ENCODE data around the gene TM2D1. TPM values are rescaled to one million over a fixed set of nuclear protein-coding genes. Genes with fewer than 3 reads are reported as not detected.

The TM2D1 gene
- total RNA-seq, 1 donor, result 27.1 TPM

GRCh38 chr1:61640531-61641530, 84.1 kb downstream of the TM2D1 start:
- Histone ChIP-seq H3K27me3 (ENCODE audit: insufficient read depth, low read length) (no peaks in the 10 kb centered on the region), H3K4me3 (ENCODE audit: low read length) (peak overlapping the region; percentile 36), H3K4me1 (ENCODE audit: insufficient read depth, low read length) (peaks cover 21% of the 10 kb centered on the region), H3K9me3 (ENCODE audit: low read depth, low read length) (no peaks in the 10 kb centered on the region)

- Histone ChIP-seq H3K4me1 (ENCODE audit: insufficient read depth, low read length) (peaks cover 21% of the 10 kb centered on the region), H3K9me3 (ENCODE audit: low read depth, low read length) (no peaks in the 10 kb centered on the region), H3K27me3 (ENCODE audit: insufficient read depth, low read length) (no peaks in the 10 kb centered on the region), H3K4me3 (ENCODE audit: low read length) (no peak overlapping the region)
Measured at GRCh38 chr1:61639608-61640336, 85.2 kb downstream of the TM2D1 start.

GRCh38 chr1:61638911-61639605, 85.9 kb downstream of the TM2D1 start:
- no peaks in the 10 kb centered on the region for H3K27me3 ChIP-seq (ENCODE audit: insufficient read depth, low read length)
- peaks cover 21% of the 10 kb centered on the region for H3K4me1 ChIP-seq (ENCODE audit: insufficient read depth, low read length)
- no peaks in the 10 kb centered on the region for H3K9me3 ChIP-seq (ENCODE audit: low read depth, low read length)
- no peak overlapping the region for H3K4me3 ChIP-seq (ENCODE audit: low read length)

- no peaks in the 10 kb centered on the region for H3K27me3 ChIP-seq (ENCODE audit: insufficient read depth, low read length)
- peaks cover 21% of the 10 kb centered on the region for H3K4me1 ChIP-seq (ENCODE audit: insufficient read depth, low read length)
- H3K9me3 ChIP-seq (ENCODE audit: low read depth, low read length), result no peaks in the 10 kb centered on the region
- H3K4me3 ChIP-seq (ENCODE audit: low read length), result no peak overlapping the region
Measured at GRCh38 chr1:61638296-61638695, 86.6 kb downstream of the TM2D1 start.

GRCh38 chr1:61637470-61637869, 87.5 kb downstream of the TM2D1 start:
- no peaks in the 10 kb centered on the region for H3K27me3 ChIP-seq (ENCODE audit: insufficient read depth, low read length)
- no peaks in the 10 kb centered on the region for H3K9me3 ChIP-seq (ENCODE audit: low read depth, low read length)
- H3K4me1 ChIP-seq (ENCODE audit: insufficient read depth, low read length), result peaks cover 21% of the 10 kb centered on the region
- H3K4me3 ChIP-seq (ENCODE audit: low read length), result no peak overlapping the region

GRCh38 chr1:61636814-61637213, 88.1 kb downstream of the TM2D1 start:
- Histone ChIP-seq H3K9me3 (ENCODE audit: low read depth, low read length) (no peaks in the 10 kb centered on the region), H3K4me3 (ENCODE audit: low read length) (no peak overlapping the region), H3K4me1 (ENCODE audit: insufficient read depth, low read length) (peaks cover 16% of the 10 kb centered on the region), H3K27me3 (ENCODE audit: insufficient read depth, low read length) (no peaks in the 10 kb centered on the region)

- Histone ChIP-seq H3K9me3 (ENCODE audit: low read depth, low read length) (no peaks in the 10 kb centered on the region), H3K4me1 (ENCODE audit: insufficient read depth, low read length) (peaks cover 11% of the 10 kb centered on the region), H3K27me3 (ENCODE audit: insufficient read depth, low read length) (no peaks in the 10 kb centered on the region), H3K4me3 (ENCODE audit: low read length) (no peak overlapping the region)
Measured at GRCh38 chr1:61636376-61636775, 88.6 kb downstream of the TM2D1 start.

GRCh38 chr1:61635557-61635956, 89.4 kb downstream of the TM2D1 start:
- Histone ChIP-seq H3K27me3 (ENCODE audit: insufficient read depth, low read length) (no peaks in the 10 kb centered on the region), H3K4me1 (ENCODE audit: insufficient read depth, low read length) (peaks cover 3% of the 10 kb centered on the region), H3K9me3 (ENCODE audit: low read depth, low read length) (no peaks in the 10 kb centered on the region)

GRCh38 chr1:61631436-61631835, 93.5 kb downstream of the TM2D1 start:
- Histone ChIP-seq H3K4me3 (ENCODE audit: low read length) (no peak overlapping the region), H3K9me3 (ENCODE audit: low read depth, low read length) (no peaks in the 10 kb centered on the region), H3K27me3 (ENCODE audit: insufficient read depth, low read length) (no peaks in the 10 kb centered on the region), H3K4me1 (ENCODE audit: insufficient read depth, low read length) (no peaks in the 10 kb centered on the region)

More at GRCh38 chr1:61635557-61635956, 89.4 kb downstream of the TM2D1 start:
- H3K4me3 ChIP-seq (ENCODE audit: low read length), result no peak overlapping the region

Other genes starting within 250 kb of the TM2D1 start
- gene PATJ, start 17.3 kb upstream of the TM2D1 start, total RNA-seq, result 45.0 TPM

Measured in mononuclear cell (primary cell).